SU-DHL-6 (cell line): Measurements from ENCODE around the gene ADD2.

Experiments
- EZH2phosphoT487 ChIP-seq: fragments of 200-600 bp; sonication (generic), shearing (Covaris generic); conservative IDR thresholded peaks from 2 replicates; pipeline ENCODE4 v1.6.1; 2018; ENCODE audit warnings: mild to moderate bottlenecking, antibody characterized with exemption, low read length, moderate library complexity, mixed read lengths
- TF ChIP-seq, protein P1 (sequence below): fragments of 200-600 bp; sonication (generic); IDR thresholded peaks from one replicate; pipeline ENCODE4 v1.5.1; 2017; ENCODE audit warnings: antibody characterized with exemption, mild to moderate bottlenecking, low read length, moderate library complexity; ENCODE audit not compliant: insufficient read depth, poor library complexity, severe bottlenecking

DNA sequence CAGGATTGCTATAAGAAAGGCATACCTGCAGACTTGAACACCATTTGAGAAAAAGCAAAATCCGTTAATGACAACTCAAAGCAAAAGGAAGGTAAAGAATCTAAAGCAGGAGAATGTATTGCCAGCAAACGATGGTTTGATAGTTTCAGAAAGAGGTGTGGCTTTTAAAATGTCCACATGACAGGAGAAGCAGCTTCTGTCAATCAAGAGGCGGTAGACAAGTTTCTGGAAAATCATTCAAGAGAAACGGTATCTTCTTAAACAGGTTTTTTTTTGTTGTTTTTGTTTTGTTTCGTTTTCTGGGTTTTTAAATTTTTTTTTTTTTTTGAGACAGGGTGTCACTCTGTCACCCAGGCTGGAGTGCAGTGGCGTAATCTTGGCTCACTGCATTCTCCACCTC lies 38.6 kb upstream of the ADD2 start:
- TF ChIP-seq, protein P1, sequence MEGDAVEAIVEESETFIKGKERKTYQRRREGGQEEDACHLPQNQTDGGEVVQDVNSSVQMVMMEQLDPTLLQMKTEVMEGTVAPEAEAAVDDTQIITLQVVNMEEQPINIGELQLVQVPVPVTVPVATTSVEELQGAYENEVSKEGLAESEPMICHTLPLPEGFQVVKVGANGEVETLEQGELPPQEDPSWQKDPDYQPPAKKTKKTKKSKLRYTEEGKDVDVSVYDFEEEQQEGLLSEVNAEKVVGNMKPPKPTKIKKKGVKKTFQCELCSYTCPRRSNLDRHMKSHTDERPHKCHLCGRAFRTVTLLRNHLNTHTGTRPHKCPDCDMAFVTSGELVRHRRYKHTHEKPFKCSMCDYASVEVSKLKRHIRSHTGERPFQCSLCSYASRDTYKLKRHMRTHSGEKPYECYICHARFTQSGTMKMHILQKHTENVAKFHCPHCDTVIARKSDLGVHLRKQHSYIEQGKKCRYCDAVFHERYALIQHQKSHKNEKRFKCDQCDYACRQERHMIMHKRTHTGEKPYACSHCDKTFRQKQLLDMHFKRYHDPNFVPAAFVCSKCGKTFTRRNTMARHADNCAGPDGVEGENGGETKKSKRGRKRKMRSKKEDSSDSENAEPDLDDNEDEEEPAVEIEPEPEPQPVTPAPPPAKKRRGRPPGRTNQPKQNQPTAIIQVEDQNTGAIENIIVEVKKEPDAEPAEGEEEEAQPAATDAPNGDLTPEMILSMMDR: no peak
- TF ChIP-seq EZH2phosphoT487: no peak
